ENCODE results near the gene CAPN5.

DNA sequence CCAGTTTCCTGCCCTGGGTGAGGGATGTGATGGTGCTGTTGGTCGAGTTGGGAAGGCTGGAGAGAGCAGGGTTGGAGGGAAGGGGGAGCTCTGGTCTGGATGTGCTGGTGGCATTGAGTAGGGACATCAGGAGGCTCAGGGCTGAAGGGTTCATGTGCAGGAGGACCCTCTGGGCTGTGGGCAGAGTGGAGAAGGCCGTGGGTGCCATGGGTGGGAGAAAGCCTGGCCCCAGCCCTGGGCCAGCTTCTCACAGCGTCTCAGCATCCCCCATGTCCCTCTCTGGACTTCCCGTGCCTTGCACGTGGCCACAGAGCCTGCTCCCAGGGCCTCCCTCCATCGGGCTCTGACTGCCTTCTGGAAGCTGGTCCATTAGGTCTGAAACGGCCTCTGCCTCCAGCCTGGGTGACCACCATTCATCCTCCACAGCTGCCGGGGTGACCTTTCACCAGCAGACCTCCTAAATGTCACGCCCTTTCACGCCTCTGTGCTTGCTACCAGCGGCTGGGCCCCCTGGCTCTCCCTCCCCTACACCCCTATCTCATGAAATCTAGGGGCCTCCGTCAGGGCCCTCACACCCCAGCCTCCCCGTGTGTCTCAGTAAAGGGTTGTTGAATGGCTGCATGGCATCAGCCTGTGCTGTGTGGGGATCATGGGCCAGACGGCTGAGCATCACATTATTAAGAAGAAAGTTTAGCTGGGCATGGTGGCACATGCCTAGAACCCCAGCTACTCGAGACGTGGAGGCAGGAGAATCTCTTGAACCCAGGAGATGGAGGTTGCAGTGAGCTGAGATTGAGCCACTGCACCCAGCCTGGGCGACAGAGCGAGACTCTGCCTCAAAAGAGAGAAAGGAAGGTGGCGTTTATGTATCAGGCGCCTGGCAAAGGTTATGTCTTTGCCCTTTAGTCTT is 86.8 kb downstream of the CAPN5 start:
- TF ChIP-seq, protein P1, sequence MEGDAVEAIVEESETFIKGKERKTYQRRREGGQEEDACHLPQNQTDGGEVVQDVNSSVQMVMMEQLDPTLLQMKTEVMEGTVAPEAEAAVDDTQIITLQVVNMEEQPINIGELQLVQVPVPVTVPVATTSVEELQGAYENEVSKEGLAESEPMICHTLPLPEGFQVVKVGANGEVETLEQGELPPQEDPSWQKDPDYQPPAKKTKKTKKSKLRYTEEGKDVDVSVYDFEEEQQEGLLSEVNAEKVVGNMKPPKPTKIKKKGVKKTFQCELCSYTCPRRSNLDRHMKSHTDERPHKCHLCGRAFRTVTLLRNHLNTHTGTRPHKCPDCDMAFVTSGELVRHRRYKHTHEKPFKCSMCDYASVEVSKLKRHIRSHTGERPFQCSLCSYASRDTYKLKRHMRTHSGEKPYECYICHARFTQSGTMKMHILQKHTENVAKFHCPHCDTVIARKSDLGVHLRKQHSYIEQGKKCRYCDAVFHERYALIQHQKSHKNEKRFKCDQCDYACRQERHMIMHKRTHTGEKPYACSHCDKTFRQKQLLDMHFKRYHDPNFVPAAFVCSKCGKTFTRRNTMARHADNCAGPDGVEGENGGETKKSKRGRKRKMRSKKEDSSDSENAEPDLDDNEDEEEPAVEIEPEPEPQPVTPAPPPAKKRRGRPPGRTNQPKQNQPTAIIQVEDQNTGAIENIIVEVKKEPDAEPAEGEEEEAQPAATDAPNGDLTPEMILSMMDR (conservative IDR thresholded peaks at IDR 0.05), result no peak
- TF ChIP-seq ZFX (IDR thresholded peaks at IDR 0.05), result no peak
